ENCODE results near the gene CALR. TPM values are rescaled to one million over a fixed set of nuclear protein-coding genes. Genes with fewer than 3 reads are reported as not detected.

Gene CALR
- total and polyA plus RNA-seq, 9 of the 15 experiments (the other 6 are each of a cell fraction or from before 2014, with no cell fraction given) = 126 to 811 (median 642) TPM

- no peak for TF ChIP-seq HNRNPK (IDR thresholded peaks at IDR 0.05; ENCODE audit: low read depth, low read length, poor library complexity, severe bottlenecking)
- TF ChIP-seq MCM7 (IDR thresholded peaks at IDR 0.05) = no peak
- TF ChIP-seq TRIM24 (IDR thresholded peaks at IDR 0.05) = no peak
- TF ChIP-seq CBX8 (IDR thresholded peaks at IDR 0.05; ENCODE audit: borderline replicate concordance, extremely low read depth, low read depth, low read length, poor library complexity, severe bottlenecking) = no peak
- TF ChIP-seq PCBP2 (IDR thresholded peaks at IDR 0.05; ENCODE audit: low read depth, low read length, poor library complexity, severe bottlenecking) = no peak
- TF ChIP-seq ZNF263 (CRISPR knock-in tag; IDR thresholded peaks at IDR 0.05; ENCODE audit: borderline replicate concordance) = no peak
- no peak for TF ChIP-seq THRAP3 (IDR thresholded peaks at IDR 0.05; ENCODE audit: borderline replicate concordance)
- peak; percentile 73 for TF ChIP-seq FOXJ2 (tag; IDR thresholded peaks at IDR 0.05)
- no peak for TF ChIP-seq ZNF277 (CRISPR knock-in tag; IDR thresholded peaks at IDR 0.05; ENCODE audit: borderline replicate concordance)
- no peak for TF ChIP-seq ARNT (IDR thresholded peaks at IDR 0.05)
- TF ChIP-seq ZNF232 (CRISPR knock-in tag; IDR thresholded peaks at IDR 0.05) = no peak
- TF ChIP-seq NELFE (IDR thresholded peaks at IDR 0.05; ENCODE audit: insufficient read depth, insufficient read length) = peak; percentile 92
- no peak for TF ChIP-seq ZC3H8 (IDR thresholded peaks at IDR 0.05)
- TF ChIP-seq HDGF (IDR thresholded peaks at IDR 0.05) = no peak
- TF ChIP-seq TARDBP (IDR thresholded peaks at IDR 0.05) = peak; percentile 99
- TF ChIP-seq E2F1 (CRISPR knock-in tag; IDR thresholded peaks at IDR 0.05) = no peak
- TF ChIP-seq ZEB2 (IDR thresholded peaks at IDR 0.05) = peak; percentile 57
- TF ChIP-seq HDAC8 (tag; IDR thresholded peaks at IDR 0.05) = 0 out of 2 replicates have a peak, but pooled peaks have one; percentile 20
- TF ChIP-seq SRSF9 (IDR thresholded peaks at IDR 0.05; ENCODE audit: borderline replicate concordance, low read depth, low read length) = no peak
- 0 out of 2 replicates have a peak, but pooled peaks have one; percentile 79 for TF ChIP-seq HMGXB4 (CRISPR knock-in tag; IDR thresholded peaks at IDR 0.05)
- TF ChIP-seq PYGO2 (tag; IDR thresholded peaks at IDR 0.05) = no peak
- no peak for TF ChIP-seq RNF219 (CRISPR knock-in tag; IDR thresholded peaks at IDR 0.05)
Observed at GRCh38 chr19:12937927-12938778, at the start of gene CALR (continued).
